Fibroblast of skin of abdomen (primary cell): ENCODE results near the gene ANKRD31. TPM values are rescaled to one million over a fixed set of nuclear protein-coding genes. Genes with fewer than 3 reads are reported as not detected.
A peak's percentile ranks its signal among the peaks of the same experiment; 100 is the strongest.
"Not testable (repeated sequence)": the region's sequence is repeated elsewhere in the genome, so short reads cannot be mapped to it uniquely, and the experiment has no call there.

ENCODE experiments used
- DNase-seq: peaks from one replicate; pipeline ENCODE4 v3.0.0-alpha.2; 2013
- polyA plus RNA-seq, 2 experiments: library from polyadenylated mRNA; unstranded; fragments of 120-200 nt; gene quantifications; one replicate each; pipeline ENCODE4 v1.2.1, GENCODE V29; 2013; ENCODE audit not compliant: insufficient read length in 2 of 2

The ANKRD31 gene, protein sequence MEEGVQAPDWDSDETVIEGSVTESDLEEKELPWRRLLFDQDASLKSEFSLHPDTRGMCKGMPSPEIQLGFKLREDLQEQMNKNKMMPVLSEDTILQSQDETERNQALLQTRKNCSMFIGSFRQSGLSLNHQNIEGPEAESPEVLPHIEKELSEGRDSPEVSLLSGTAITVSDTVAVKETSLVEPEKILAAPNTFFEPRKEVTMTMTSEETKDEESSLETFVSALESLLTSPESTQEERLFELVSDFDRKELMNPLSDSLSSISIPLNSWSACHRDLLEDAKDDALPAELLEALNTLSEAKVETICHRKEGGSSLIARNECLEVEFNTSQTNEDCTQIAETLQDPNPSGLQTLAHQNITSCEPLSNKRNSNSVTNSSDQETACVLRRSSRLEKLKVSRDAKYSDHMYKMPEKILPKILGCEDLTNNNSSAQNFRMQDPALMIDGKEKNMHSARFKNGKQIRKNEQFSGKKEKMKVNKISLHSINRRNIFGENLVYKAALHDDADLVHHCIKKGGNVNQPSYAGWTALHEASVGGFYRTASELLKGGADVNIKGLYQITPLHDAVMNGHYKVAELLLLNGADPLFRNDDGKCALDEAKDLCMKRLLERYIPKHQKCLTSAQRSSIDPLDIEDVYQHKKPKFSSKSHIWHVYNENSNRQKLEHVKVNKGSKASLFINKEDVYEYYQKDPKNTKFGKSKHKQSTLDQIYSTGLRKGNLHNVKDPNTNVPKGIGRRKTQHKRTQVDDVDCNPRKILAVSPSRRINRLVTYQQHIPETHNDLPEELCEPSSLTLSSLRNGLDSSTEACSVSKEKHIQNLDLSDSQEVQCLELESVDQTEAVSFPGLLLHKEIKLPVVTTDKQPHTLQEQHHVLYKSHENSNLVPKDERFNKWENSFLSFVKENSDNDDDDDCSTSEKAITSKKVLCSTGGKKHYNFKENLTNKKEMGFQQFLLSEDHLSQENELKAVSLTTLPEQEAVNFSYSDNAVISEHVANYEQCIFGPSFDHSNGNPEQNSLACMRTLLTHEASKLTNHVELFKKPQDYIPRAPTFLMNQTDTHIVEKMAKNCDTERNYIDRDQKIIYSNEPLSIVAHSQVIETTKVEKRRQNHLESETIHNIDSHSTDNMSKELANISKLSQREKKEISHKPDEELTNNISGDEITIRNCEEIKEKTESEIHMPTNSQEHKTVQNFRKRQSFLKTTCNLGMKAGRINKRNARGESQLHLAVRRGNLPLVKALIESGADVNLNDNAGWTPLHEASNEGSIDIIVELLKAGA (N-terminal part only)
- 0.06 TPM for polyA plus RNA-seq (2013, experiment 1 of 2; ENCODE audit: insufficient read length)
- 0.02 TPM for polyA plus RNA-seq (2013, experiment 2 of 2; ENCODE audit: insufficient read length)

GRCh38 chr5:75236322-75237316 is at the start of gene ANKRD31:
Gene ANKRD31, minus strand, starts transcription at chr5:75236878. Its CDS starts 192 bp downstream, at chr5:75236686.
- peak; percentile 78 for DNase-seq

GRCh38 chr5:75286211-75286773 is 49.6 kb upstream of the ANKRD31 start:
- DNase-seq = no peak

- DNase-seq = no peak
Observed at GRCh38 chr5:75282581-75282980, 45.9 kb upstream of the ANKRD31 start.

DNA sequence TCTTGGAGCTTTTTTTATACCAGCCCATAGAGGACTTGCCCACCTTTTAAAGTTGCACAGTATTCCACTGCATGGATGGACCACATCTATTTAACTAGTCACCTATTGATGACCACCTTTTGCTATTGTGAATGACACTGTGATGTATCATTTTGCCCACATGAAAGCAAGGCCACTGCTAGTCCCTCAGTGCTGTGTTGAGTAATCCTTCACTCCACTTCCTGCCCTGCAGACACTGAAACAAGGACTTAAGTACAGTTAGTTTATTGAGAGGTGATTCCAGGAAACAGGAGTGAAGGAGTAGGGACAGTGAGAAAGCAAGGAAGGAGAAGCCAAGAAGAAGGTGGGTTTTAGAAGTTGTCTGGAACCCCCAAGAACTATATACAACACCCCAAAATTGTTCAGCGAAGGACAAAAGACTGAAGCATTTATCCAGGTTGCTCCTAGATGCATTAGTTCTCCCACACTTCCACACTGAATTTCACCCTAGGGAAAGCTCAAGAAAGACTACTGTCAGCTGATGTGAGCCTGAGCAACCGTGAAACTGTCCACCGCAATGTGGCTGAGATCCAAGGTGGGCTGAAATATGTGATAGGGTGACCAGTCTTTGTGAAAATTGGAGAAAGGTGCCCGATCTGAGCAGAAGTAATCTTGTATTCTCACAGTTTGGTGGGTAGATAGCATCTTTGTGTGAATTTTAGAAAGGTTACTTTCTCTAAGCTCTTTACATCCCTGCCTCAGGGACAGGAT is 45.2 kb upstream of the ANKRD31 start:
- no peak for DNase-seq

DNA sequence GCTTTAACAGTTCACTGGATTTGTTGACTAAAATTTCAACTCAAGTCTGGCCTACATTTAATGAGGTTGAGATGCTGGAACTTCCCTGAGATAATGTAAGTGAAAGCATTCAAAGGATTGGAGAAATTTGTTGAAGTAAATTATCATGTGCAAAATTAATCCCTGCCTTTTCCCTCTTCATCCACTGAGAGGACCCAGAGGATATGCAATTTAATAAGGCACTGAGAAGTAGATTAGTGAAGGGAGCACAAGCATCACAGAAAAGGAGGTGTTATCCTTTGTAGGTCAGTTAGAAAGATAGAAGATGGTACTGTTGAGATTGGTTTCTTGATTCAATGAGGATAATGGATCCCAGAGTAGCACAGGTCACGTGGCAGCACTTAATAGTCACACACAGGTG is 42.6 kb upstream of the ANKRD31 start:
- no peak for DNase-seq

- no peak for DNase-seq
Observed at GRCh38 chr5:75277463-75277862, 40.8 kb upstream of the ANKRD31 start.

GRCh38 chr5:75275756-75276155 is 39.1 kb upstream of the ANKRD31 start:
- no peak for DNase-seq

- no peak for DNase-seq
Observed at GRCh38 chr5:75275147-75275546, 38.5 kb upstream of the ANKRD31 start.

GRCh38 chr5:75274486-75274885 is 37.8 kb upstream of the ANKRD31 start:
- DNase-seq = no peak

DNA sequence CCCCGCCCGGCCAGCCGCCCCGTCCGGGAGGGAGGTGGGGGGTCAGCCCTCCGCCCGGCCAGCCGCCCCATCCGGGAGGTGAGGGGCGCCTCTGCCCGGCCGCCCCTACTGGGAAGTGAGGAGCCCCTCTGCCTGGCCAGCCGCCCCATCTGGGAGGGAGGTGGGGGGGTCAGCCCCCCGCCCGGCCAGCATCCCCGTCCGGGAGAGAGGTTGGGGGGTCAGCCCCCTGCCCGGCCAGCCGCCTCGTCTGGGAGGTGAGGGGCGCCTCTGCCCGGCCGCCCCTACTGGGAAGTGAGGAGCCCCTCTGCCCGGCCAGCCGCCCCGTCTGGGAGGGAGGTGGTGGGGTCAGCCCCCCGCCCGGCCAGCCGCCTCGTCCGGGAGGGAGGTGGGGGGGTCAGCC is 33.9 kb upstream of the ANKRD31 start:
- DNase-seq = not testable (repeated sequence)

DNA sequence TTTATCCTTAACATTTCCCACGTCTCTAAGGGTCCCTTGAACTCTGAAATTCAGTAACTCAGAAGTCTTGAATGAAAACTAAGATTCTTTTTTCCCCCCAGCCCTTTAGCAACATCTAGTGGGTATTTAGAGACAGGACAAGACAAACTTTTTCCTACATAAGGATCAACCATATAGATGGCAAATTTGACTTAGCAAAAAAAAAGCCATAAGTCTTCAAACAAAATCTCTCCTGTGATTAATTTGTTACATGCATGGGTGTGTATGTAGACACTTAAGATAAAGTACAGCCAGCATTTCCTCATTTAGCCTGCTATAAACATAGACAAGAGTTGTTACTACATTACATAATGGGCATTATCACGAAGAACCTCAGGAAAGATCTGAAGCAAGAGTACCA is 29.1 kb upstream of the ANKRD31 start:
- DNase-seq = peak; percentile 16

DNA sequence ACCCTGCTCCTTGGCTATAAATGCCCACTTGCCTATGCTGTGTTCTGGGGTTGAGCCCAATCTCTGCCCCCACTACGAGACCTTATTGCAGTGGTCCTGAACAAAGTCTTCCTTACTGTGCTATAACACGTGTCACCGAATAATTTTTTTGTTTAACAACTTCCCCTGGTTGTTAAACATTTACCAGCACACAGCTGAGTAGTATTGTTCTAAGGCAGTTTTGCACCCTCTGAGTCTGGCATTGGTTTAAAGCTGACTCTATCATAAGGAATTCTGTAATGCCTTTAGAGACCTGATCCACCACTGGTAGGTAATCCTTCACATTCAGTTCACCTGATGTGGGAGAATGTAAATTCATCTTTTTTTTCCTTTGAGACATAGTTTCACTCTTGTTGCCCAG is 25.6 kb upstream of the ANKRD31 start:
- DNase-seq = no peak

DNA sequence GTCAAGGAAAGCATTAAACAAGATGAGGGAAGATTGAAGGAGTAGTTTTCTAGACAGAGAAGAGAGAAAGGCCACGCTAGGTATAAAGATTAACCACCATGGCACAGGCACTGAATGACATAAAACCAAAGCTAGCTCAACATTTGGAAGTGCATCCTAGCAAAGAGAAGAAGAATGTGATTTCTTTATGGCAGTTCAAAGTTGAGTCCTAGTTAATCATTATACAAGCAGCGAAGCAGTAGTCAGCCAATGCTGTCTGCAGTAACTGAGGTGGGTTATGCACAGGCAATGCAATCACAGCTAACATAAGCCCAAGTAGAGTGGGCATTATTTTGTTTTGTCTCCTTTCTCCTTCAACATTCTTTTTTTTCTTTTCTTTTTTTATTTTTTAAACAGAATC is 24.0 kb upstream of the ANKRD31 start:
- no peak for DNase-seq

DNA sequence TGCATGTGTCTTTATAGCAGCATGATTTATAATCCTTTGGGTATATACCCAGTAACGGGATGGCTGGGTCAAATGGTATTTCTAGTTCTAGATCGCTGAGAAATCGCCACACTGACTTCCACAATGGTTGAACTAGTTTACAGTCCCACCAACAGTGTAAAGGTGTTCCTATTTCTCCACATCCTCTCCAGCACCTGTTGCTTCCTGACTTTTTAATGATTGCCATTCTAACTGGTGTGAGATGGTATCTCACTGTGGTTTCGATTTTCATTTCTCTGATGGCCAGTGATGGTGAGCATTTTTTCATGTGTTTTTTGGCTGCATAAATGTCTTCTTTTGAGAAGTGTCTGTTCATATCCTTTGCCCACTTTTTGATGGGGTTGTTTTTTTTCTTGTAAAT is 13.8 kb upstream of the ANKRD31 start:
- DNase-seq = not testable (repeated sequence)

DNA sequence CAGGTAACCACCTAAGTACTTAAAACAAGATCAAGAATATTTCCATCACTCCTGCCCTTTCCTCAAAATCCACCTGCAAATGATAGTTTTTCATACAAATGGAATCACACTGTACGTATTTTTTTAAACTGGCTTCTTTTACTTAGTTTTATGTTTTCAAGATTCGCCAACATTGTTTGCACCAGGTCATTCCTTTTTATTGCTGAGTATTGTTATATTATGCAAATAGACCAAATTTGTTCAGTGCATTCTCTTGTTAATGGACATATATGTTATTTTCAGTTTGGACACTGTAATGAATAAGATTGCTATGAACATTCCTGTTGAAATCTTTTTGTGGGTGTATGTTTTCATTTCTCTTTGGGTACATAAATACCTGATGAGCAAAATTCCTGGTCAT is 8.3 kb upstream of the ANKRD31 start:
- DNase-seq = no peak

GRCh38 chr5:75243510-75243909 is 6.8 kb upstream of the ANKRD31 start:
- no peak for DNase-seq

- DNase-seq = no peak
Observed at GRCh38 chr5:75243100-75243499, 6.4 kb upstream of the ANKRD31 start.

DNA sequence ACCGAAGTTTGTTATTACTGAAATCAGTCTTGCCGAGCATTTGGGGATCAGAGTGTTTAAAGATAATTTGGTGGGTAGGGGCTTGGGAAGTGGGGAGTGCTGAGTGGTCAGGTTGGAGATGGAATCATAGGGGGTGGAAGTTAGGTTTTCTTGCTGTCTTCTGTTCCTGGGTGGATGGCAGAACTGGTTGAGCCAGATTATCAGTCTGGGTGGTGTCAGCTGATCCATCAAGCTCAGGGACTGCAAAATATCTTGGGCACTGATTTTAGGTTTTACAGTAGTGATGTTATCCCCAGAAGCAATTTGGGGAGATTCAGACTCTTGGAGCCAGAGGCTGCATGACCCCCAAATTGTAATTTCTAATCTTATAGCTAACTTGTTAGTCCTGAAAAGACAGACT is 5.4 kb upstream of the ANKRD31 start:
- DNase-seq = no peak

DNA sequence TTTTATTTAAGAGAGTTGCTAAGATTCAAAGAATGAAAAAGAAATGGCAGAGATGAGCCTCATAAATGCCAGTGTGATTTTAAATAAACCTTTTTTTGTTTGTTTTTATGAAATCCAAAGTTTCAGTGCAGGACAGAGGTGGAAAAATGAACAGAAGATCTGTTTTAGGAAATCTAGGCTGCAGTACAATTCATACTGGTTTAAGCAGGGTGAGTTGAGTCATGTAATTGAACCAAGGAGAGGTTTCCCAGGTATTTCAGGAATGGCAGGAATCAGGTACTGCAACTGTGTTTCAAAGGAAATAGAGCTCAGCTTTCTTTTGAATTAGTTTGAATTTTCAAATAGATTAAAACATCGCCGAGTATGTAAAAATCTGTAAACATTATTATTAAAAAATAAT is 3.0 kb upstream of the ANKRD31 start:
- no peak for DNase-seq

DNA sequence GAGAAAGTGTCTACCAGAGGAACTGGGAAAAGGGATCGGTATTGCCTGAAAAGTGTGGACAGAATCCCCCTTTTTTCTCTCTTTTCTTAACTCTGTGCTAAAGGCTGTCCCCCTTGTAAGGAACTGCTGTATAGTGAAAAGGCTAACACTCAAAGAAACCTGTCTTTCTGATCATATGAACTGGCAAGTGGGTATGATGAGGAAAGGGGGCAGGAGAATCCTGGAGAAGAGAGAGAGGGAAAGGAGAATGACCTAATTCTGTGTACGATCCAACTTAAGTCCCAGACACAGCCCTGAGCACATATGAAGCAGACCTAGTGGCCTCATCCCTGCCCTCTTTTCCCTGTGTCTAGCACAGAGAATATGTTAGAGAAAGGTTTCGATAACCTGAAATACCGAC is 967 bp downstream of the ANKRD31 start:
- no peak for DNase-seq
